GM19438 (cell line): ENCODE data around the gene COX7A1.
"Not testable (repeated sequence)": the region's sequence is repeated elsewhere in the genome, so short reads cannot be mapped to it uniquely, and the experiment has no call there.

Experiments
- ATAC-seq: cut with Tn5 transposase; IDR thresholded peaks from one replicate; pipeline ENCODE4 v1.9.1; 2021; ENCODE audit warnings: low read depth; ENCODE audit not compliant: unreplicated experiment

Gene COX7A1

GRCh38 chr19:36152352-36153091, at the start of gene COX7A1:
Gene COX7A1, minus strand, starts transcription at chr19:36152447. Its CDS starts 40 bp downstream, at chr19:36152407.
- ATAC-seq = no peak

- no peak for ATAC-seq
These were observed 49.4 kb upstream of the COX7A1 start for GRCh38 chr19:36201684-36202083.

GRCh38 chr19:36198119-36198518, 45.9 kb upstream of the COX7A1 start:
- ATAC-seq = no peak

- no peak for ATAC-seq
These were observed 44.0 kb upstream of the COX7A1 start for GRCh38 chr19:36196249-36196648.

GRCh38 chr19:36186722-36187121, 34.5 kb upstream of the COX7A1 start:
- ATAC-seq = not testable (repeated sequence)

GRCh38 chr19:36183245-36183628, 31.0 kb upstream of the COX7A1 start:
- ATAC-seq = no peak

GRCh38 chr19:36182612-36183244, 30.5 kb upstream of the COX7A1 start:
- no peak for ATAC-seq

GRCh38 chr19:36179077-36179476, 26.8 kb upstream of the COX7A1 start:
- ATAC-seq = not testable (repeated sequence)

GRCh38 chr19:36173846-36174245, 21.6 kb upstream of the COX7A1 start:
- ATAC-seq = not testable (repeated sequence)

- ATAC-seq = no peak
These were observed 20.6 kb upstream of the COX7A1 start for GRCh38 chr19:36172852-36173251.

- no peak for ATAC-seq
These were observed 17.0 kb upstream of the COX7A1 start for GRCh38 chr19:36169084-36169760.

- no peak for ATAC-seq
These were observed 11.6 kb upstream of the COX7A1 start for GRCh38 chr19:36163813-36164212.

GRCh38 chr19:36160821-36161596, 8.8 kb upstream of the COX7A1 start:
- no peak for ATAC-seq

- no peak for ATAC-seq
These were observed 879 bp upstream of the COX7A1 start for GRCh38 chr19:36153126-36153525.

GRCh38 chr19:36152019-36152351, 262 bp downstream of the COX7A1 start:
- ATAC-seq = no peak

- no peak for ATAC-seq
These were observed 866 bp downstream of the COX7A1 start for GRCh38 chr19:36151144-36152018.

- ATAC-seq = no peak
These were observed 1.7 kb downstream of the COX7A1 start for GRCh38 chr19:36150586-36150985.

- no peak for ATAC-seq
These were observed 2.4 kb downstream of the COX7A1 start for GRCh38 chr19:36149673-36150406.

- ATAC-seq = no peak
These were observed 7.6 kb downstream of the COX7A1 start for GRCh38 chr19:36144624-36145023.
